HepG2 (cell line): ENCODE results near the gene HSPB2.

ENCODE experiments used
- BRD4 ChIP-seq: sonication (generic); formaldehyde crosslinking; IDR thresholded peaks from 2 replicates; pipeline ENCODE4 v1.4.0; 2020; ENCODE audit warnings: missing genetic modification reagents
- CBX1 ChIP-seq: IDR thresholded peaks from one replicate; pipeline ENCODE4 v1.6.1; 2016; ENCODE audit warnings: antibody characterized with exemption, low read depth
- NR2F6 ChIP-seq, 2 experiments: IDR thresholded peaks; 2 replicates each; pipeline ENCODE4 v1.6.1; 2016; ENCODE audit warnings: antibody characterized with exemption in 1 of 2, mild to moderate bottlenecking in 1 of 2
- PCBP2 ChIP-seq: fragments of 200-400 bp; formaldehyde crosslinking; optimal IDR thresholded peaks from 2 replicates; pipeline ENCODE3; 2018; ENCODE audit warnings: low read length, low read depth; ENCODE audit not compliant: poor library complexity, severe bottlenecking
- POLR2AphosphoS5 ChIP-seq: IDR thresholded peaks from 2 replicates; pipeline ENCODE4 v1.6.1; 2012; ENCODE audit warnings: low read depth, low read length
- SETDB1 ChIP-seq: sonication (generic); formaldehyde crosslinking; IDR thresholded peaks from 2 replicates; pipeline ENCODE4 v1.5.1; 2020; ENCODE audit warnings: missing genetic modification reagents, mild to moderate bottlenecking, borderline replicate concordance
- SMARCC2 ChIP-seq: fragments of 450-650 bp; IDR thresholded peaks from 2 replicates; pipeline ENCODE4 v1.6.1; 2017; ENCODE audit warnings: antibody characterized with exemption, mild to moderate bottlenecking
- TCF12 ChIP-seq, 2 experiments: fragments of 450-650 bp in 1 of 2; sonication (generic) in 1 of 2; formaldehyde crosslinking in 1 of 2; IDR thresholded peaks; 2 replicates each; pipeline versions ENCODE4 v1.6.1 to v1.8.0; 2017 to 2022; ENCODE audit warnings: antibody characterized with exemption in 1 of 2, mild to moderate bottlenecking in 1 of 2, missing genetic modification reagents in 1 of 2, moderate library complexity in 1 of 2
- TCF7L2 ChIP-seq: IDR thresholded peaks from 2 replicates; pipeline ENCODE4 v1.6.1; 2011; ENCODE audit warnings: mild to moderate bottlenecking, low read depth, low read length, moderate library complexity
- TF ChIP-seq, protein P1 (sequence below): sonication (generic); formaldehyde crosslinking; IDR thresholded peaks from 2 replicates; pipeline ENCODE4 v1.5.0; 2020; ENCODE audit warnings: mild to moderate bottlenecking, missing genetic modification reagents, moderate library complexity
- TF ChIP-seq, protein P2 (sequence below): IDR thresholded peaks from 2 replicates; pipeline ENCODE4 v1.6.1; 2016

DNA sequence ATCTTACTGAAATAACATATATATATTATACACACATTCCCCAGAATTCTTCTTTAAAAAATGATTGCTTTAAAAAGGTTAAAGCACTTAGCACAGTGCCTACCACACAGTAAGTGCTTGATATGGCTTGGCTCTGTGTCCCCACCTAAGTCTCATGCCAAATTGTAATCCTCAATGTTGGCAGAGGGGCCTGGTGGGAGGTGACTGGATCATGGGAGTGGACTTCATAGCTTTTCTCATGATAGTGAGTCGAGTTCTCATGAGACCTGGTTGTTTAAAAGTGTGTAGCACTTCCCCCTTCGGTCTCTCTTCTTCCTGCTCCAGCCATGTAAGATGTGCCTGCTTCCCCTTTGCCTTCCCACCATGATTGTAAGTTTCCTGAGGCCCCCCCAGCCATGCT, 7.1 kb upstream of the HSPB2 start:
- TF ChIP-seq, protein P1, sequence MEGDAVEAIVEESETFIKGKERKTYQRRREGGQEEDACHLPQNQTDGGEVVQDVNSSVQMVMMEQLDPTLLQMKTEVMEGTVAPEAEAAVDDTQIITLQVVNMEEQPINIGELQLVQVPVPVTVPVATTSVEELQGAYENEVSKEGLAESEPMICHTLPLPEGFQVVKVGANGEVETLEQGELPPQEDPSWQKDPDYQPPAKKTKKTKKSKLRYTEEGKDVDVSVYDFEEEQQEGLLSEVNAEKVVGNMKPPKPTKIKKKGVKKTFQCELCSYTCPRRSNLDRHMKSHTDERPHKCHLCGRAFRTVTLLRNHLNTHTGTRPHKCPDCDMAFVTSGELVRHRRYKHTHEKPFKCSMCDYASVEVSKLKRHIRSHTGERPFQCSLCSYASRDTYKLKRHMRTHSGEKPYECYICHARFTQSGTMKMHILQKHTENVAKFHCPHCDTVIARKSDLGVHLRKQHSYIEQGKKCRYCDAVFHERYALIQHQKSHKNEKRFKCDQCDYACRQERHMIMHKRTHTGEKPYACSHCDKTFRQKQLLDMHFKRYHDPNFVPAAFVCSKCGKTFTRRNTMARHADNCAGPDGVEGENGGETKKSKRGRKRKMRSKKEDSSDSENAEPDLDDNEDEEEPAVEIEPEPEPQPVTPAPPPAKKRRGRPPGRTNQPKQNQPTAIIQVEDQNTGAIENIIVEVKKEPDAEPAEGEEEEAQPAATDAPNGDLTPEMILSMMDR (CRISPR knock-in tag), result no peak
- TF ChIP-seq SETDB1 (CRISPR knock-in tag), result no peak
- no peak for TF ChIP-seq NR2F6 (IDR thresholded peaks at IDR 0.05)
- TF ChIP-seq NR2F6 (CRISPR knock-in tag; IDR thresholded peaks at IDR 0.05), result no peak
- TF ChIP-seq POLR2AphosphoS5, result no peak
- no peak for TF ChIP-seq BRD4 (CRISPR knock-in tag)
- TF ChIP-seq TCF7L2, result no peak
- TF ChIP-seq TCF12 (IDR thresholded peaks at IDR 0.05), result no peak
- TF ChIP-seq TCF12 (CRISPR knock-in tag; IDR thresholded peaks at IDR 0.05), result no peak
- no peak for TF ChIP-seq SMARCC2
- TF ChIP-seq CBX1, result no peak
- TF ChIP-seq, protein P2, sequence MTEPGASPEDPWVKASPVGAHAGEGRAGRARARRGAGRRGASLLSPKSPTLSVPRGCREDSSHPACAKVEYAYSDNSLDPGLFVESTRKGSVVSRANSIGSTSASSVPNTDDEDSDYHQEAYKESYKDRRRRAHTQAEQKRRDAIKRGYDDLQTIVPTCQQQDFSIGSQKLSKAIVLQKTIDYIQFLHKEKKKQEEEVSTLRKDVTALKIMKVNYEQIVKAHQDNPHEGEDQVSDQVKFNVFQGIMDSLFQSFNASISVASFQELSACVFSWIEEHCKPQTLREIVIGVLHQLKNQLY (CRISPR knock-in tag), result no peak
- no peak for TF ChIP-seq PCBP2
